GM12873 (cell line): Measurements from ENCODE around the gene SPATA2.

Experiments
- CTCF ChIP-seq: IDR thresholded peaks from 2 replicates; pipeline ENCODE4 v1.5.1; 2012; ENCODE audit warnings: low read depth, mild to moderate bottlenecking, moderate library complexity, low read length, control low read depth; ENCODE audit not compliant: insufficient read depth; ENCODE audit errors: missing control alignments

SPATA2 gene

GRCh38 chr20:49906615-49907154 lies 8.6 kb downstream of the SPATA2 start:
- TF ChIP-seq CTCF = no peak

- TF ChIP-seq CTCF = no peak
These were observed 9.2 kb downstream of the SPATA2 start for GRCh38 chr20:49906101-49906604.

- no peak for TF ChIP-seq CTCF
These were observed 9.8 kb downstream of the SPATA2 start for GRCh38 chr20:49905415-49906091.

GRCh38 chr20:49904440-49905214 lies 10.7 kb downstream of the SPATA2 start:
- TF ChIP-seq CTCF = no peak

- TF ChIP-seq CTCF = no peak
These were observed 13.7 kb downstream of the SPATA2 start for GRCh38 chr20:49901588-49901987.

GRCh38 chr20:49899541-49900383 lies 15.6 kb downstream of the SPATA2 start:
- TF ChIP-seq CTCF = no peak

- TF ChIP-seq CTCF = no peak
These were observed 19.1 kb downstream of the SPATA2 start for GRCh38 chr20:49896204-49896603.
